Measurements from ENCODE around the gene GIPC2.

DNA sequence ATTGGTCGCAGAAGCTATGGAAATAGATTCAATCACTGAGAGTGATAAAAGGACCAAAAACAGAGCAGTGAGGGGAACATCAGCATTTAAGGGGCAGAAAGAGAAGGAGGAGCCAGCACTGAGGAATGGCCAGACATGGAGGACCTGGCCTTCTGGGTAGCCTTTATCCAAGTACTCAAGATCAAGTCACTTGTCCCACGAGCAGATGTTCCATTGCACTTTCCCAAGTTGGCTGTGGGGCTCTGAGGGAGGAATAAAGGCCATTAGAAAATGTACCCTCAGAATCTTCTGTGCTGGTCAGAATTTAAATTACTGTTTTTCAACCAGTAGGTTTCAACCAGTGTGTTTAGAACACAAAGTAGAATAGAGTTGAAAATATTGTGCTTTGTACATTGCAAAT, 55.3 kb downstream of the GIPC2 start:
- no peak for TF ChIP-seq CTCF (IDR thresholded peaks at IDR 0.05)
- TF ChIP-seq EZH2 (IDR thresholded peaks at IDR 0.05; ENCODE audit: borderline replicate concordance, insufficient read depth, low read depth, low read length, poor library complexity, severe bottlenecking), result no peak

All from B cell (primary cell).